ENCODE results near the gene SEL1L2. TPM values are rescaled to one million over a fixed set of nuclear protein-coding genes. Genes with fewer than 3 reads are reported as not detected.

Gene SEL1L2
- total RNA-seq, 1 experiment from 2014 or later: not detected

GRCh38 chr20:13840093-13840465, 150.3 kb downstream of the SEL1L2 start:
- in situ Hi-C loops (cut with HindIII; ENCODE audit: low pct_unique_long_range_greater_than_20kb, low sequenced_read_pairs): no loop called here
- no peak for DNase-seq (ENCODE audit: low read depth)

- in situ Hi-C loops (cut with HindIII; ENCODE audit: low pct_unique_long_range_greater_than_20kb, low sequenced_read_pairs): no loop called here
- DNase-seq (ENCODE audit: low read depth): no peak
Measured at GRCh38 chr20:13839421-13840092, 150.9 kb downstream of the SEL1L2 start.

GRCh38 chr20:13838664-13839063, 151.8 kb downstream of the SEL1L2 start:
- in situ Hi-C loops (cut with HindIII; ENCODE audit: low pct_unique_long_range_greater_than_20kb, low sequenced_read_pairs): no loop called here
- DNase-seq (ENCODE audit: low read depth): no peak

- DNase-seq (ENCODE audit: low read depth): no peak
- in situ Hi-C loops (cut with HindIII; ENCODE audit: low pct_unique_long_range_greater_than_20kb, low sequenced_read_pairs): no loop called here
Measured at GRCh38 chr20:13831476-13831875, 158.9 kb downstream of the SEL1L2 start.

GRCh38 chr20:13825465-13825864, 164.9 kb downstream of the SEL1L2 start:
- DNase-seq (ENCODE audit: low read depth): no peak
- in situ Hi-C loops (cut with HindIII; ENCODE audit: low pct_unique_long_range_greater_than_20kb, low sequenced_read_pairs): no loop called here

- no peak for DNase-seq (ENCODE audit: low read depth)
- in situ Hi-C loops (cut with HindIII; ENCODE audit: low pct_unique_long_range_greater_than_20kb, low sequenced_read_pairs): no loop called here
Measured at GRCh38 chr20:13824459-13824858, 166.0 kb downstream of the SEL1L2 start.

- in situ Hi-C loops (cut with HindIII; ENCODE audit: low pct_unique_long_range_greater_than_20kb, low sequenced_read_pairs): no loop called here
- no peak for DNase-seq (ENCODE audit: low read depth)
Measured at GRCh38 chr20:13822459-13822858, 168.0 kb downstream of the SEL1L2 start.

- in situ Hi-C loops (cut with HindIII; ENCODE audit: low pct_unique_long_range_greater_than_20kb, low sequenced_read_pairs): no loop called here
- no peak for DNase-seq (ENCODE audit: low read depth)
Measured at GRCh38 chr20:13821876-13822275, 168.5 kb downstream of the SEL1L2 start.

GRCh38 chr20:13819885-13820645, 170.3 kb downstream of the SEL1L2 start:
- in situ Hi-C loops (cut with HindIII; ENCODE audit: low pct_unique_long_range_greater_than_20kb, low sequenced_read_pairs): no loop called here
- DNase-seq (ENCODE audit: low read depth): peak; percentile 58

GRCh38 chr20:13817342-13817741, 173.1 kb downstream of the SEL1L2 start:
- peak; percentile 21 for DNase-seq (ENCODE audit: low read depth)
- in situ Hi-C loops (cut with HindIII; ENCODE audit: low pct_unique_long_range_greater_than_20kb, low sequenced_read_pairs): no loop called here

- in situ Hi-C loops (cut with HindIII; ENCODE audit: low pct_unique_long_range_greater_than_20kb, low sequenced_read_pairs): no loop called here
- no peak for DNase-seq (ENCODE audit: low read depth)
Measured at GRCh38 chr20:13816757-13817156, 173.7 kb downstream of the SEL1L2 start.

- DNase-seq (ENCODE audit: low read depth): no peak
- in situ Hi-C loops (cut with HindIII; ENCODE audit: low pct_unique_long_range_greater_than_20kb, low sequenced_read_pairs): no loop called here
Measured at GRCh38 chr20:13814672-13815071, 175.7 kb downstream of the SEL1L2 start.

- no peak for DNase-seq (ENCODE audit: low read depth)
- in situ Hi-C loops (cut with HindIII; ENCODE audit: low pct_unique_long_range_greater_than_20kb, low sequenced_read_pairs): no loop called here
Measured at GRCh38 chr20:13813910-13814309, 176.5 kb downstream of the SEL1L2 start.

- no peak for DNase-seq (ENCODE audit: low read depth)
- in situ Hi-C loops (cut with HindIII; ENCODE audit: low pct_unique_long_range_greater_than_20kb, low sequenced_read_pairs): no loop called here
Measured at GRCh38 chr20:13810446-13810845, 180.0 kb downstream of the SEL1L2 start.

GRCh38 chr20:13809855-13810254, 180.6 kb downstream of the SEL1L2 start:
- DNase-seq (ENCODE audit: low read depth): no peak
- in situ Hi-C loops (cut with HindIII; ENCODE audit: low pct_unique_long_range_greater_than_20kb, low sequenced_read_pairs): no loop called here

GRCh38 chr20:13809373-13809772, 181.0 kb downstream of the SEL1L2 start:
- in situ Hi-C loops (cut with HindIII; ENCODE audit: low pct_unique_long_range_greater_than_20kb, low sequenced_read_pairs): no loop called here
- DNase-seq (ENCODE audit: low read depth): no peak

- in situ Hi-C loops (cut with HindIII; ENCODE audit: low pct_unique_long_range_greater_than_20kb, low sequenced_read_pairs): no loop called here
- DNase-seq (ENCODE audit: low read depth): peak; percentile 80
Measured at GRCh38 chr20:13800728-13801134, 189.7 kb downstream of the SEL1L2 start.

GRCh38 chr20:13799974-13800373, 190.4 kb downstream of the SEL1L2 start:
- DNase-seq (ENCODE audit: low read depth): no peak
- in situ Hi-C loops (cut with HindIII; ENCODE audit: low pct_unique_long_range_greater_than_20kb, low sequenced_read_pairs): no loop called here
